HepG2 (cell line): Measurements from ENCODE around the gene NCOA4. TPM values are rescaled to one million over a fixed set of nuclear protein-coding genes. Genes with fewer than 3 reads are reported as not detected.

ENCODE experiments used
- CREB3 ChIP-seq: sonication (generic); formaldehyde crosslinking; IDR thresholded peaks from 2 replicates; pipeline ENCODE4 v1.5.0; 2020; ENCODE audit warnings: missing genetic modification reagents
- E2F1 ChIP-seq: sonication (generic); formaldehyde crosslinking; IDR thresholded peaks from 2 replicates; pipeline ENCODE4 v1.5.0; 2020; ENCODE audit warnings: missing genetic modification reagents
- EEA1 ChIP-seq: sonication (generic); formaldehyde crosslinking; IDR thresholded peaks from 2 replicates; pipeline ENCODE4 v1.5.1; 2020; ENCODE audit warnings: mild to moderate bottlenecking, missing genetic modification reagents, borderline replicate concordance
- HINFP ChIP-seq: sonication (generic); formaldehyde crosslinking; IDR thresholded peaks from 2 replicates; pipeline ENCODE4 v1.4.0; 2020; ENCODE audit warnings: low read depth, mild to moderate bottlenecking, missing genetic modification reagents
- KMT2A ChIP-seq: sonication (generic); formaldehyde crosslinking; IDR thresholded peaks from 2 replicates; pipeline ENCODE4 v1.4.0; 2020; ENCODE audit warnings: missing genetic modification reagents
- MIER3 ChIP-seq: IDR thresholded peaks from 2 replicates; pipeline ENCODE4 v1.6.1; 2016; ENCODE audit warnings: missing compliant biosample characterization, borderline replicate concordance
- MLX ChIP-seq: IDR thresholded peaks from 2 replicates; pipeline ENCODE4 v1.6.1; 2016
- NR1H2 ChIP-seq: sonication (generic); formaldehyde crosslinking; IDR thresholded peaks from 2 replicates; pipeline ENCODE4 v1.8.1; 2022; ENCODE audit warnings: low read depth, missing genetic modification reagents, borderline replicate concordance
- RELA ChIP-seq: sonication (generic); formaldehyde crosslinking; IDR thresholded peaks from 2 replicates; pipeline ENCODE4 v1.4.0; 2020; ENCODE audit warnings: missing genetic modification reagents
- SMAD3 ChIP-seq: sonication (generic); formaldehyde crosslinking; IDR thresholded peaks from 2 replicates; pipeline ENCODE4 v1.4.0; 2020; ENCODE audit warnings: missing genetic modification reagents
- TGIF2 ChIP-seq: IDR thresholded peaks from 2 replicates; pipeline ENCODE4 v1.6.1; 2016; ENCODE audit warnings: control low read depth, missing compliant biosample characterization
- ZFY ChIP-seq: sonication (generic); formaldehyde crosslinking; IDR thresholded peaks from 2 replicates; pipeline ENCODE4 v1.4.0; 2020; ENCODE audit warnings: missing genetic modification reagents
- ZKSCAN8 ChIP-seq: IDR thresholded peaks from 2 replicates; pipeline ENCODE4 v1.6.1; 2016; ENCODE audit warnings: borderline replicate concordance, missing genetic modification reagents, missing compliant biosample characterization
- ZNF619 ChIP-seq: sonication (generic); formaldehyde crosslinking; IDR thresholded peaks from 2 replicates; pipeline ENCODE4 v1.4.0; 2020; ENCODE audit warnings: mild to moderate bottlenecking, missing genetic modification reagents
- ZNF841 ChIP-seq: sonication (generic); formaldehyde crosslinking; IDR thresholded peaks from 2 replicates; pipeline ENCODE4 v1.8.1; 2023; ENCODE audit warnings: missing genetic modification reagents, borderline replicate concordance
- polyA plus RNA-seq, 8 experiments: library from polyadenylated mRNA; depleted of rRNA in 3 of 8; stranded (reverse) in 7 of 8; unstranded in 1 of 8; fragments of >200 nt; fragmentation: Illumina TruSeq in 4 of 8; extraction: Trizol in 4 of 8; gene quantifications; 2 replicates each; pipeline versions ENCODE4 v1.2.1 to v1.2.3, GENCODE V29; 2011 to 2016; ENCODE audit warnings: low read depth in 4 of 8, missing spikeins in 1 of 8, mixed read lengths in 1 of 8; ENCODE audit not compliant: insufficient read depth in 1 of 8
- total RNA-seq, 5 experiments: library from RNA; depleted of rRNA; stranded (reverse); fragments of >200 nt; fragmentation: Illumina TruSeq; extraction: Trizol; gene quantifications; 2 replicates each; pipeline ENCODE4 v1.2.3, GENCODE V29; 2016; ENCODE audit warnings: low read depth in 1 of 5

The NCOA4 gene
- total and polyA plus RNA-seq, 2 of the 13 experiments (the other 11 are each of a cell fraction or from before 2014, with no cell fraction given), result 306 to 400 TPM

GRCh38 chr10:45972106-45972812 is 58.2 kb downstream of the NCOA4 start, which contains the start of gene TIMM23 (continued):
- TF ChIP-seq E2F1 (CRISPR knock-in tag), result peak; percentile 64; the same call in 1 of the 2 replicates
- TF ChIP-seq KMT2A (CRISPR knock-in tag), result peak; percentile 91
- 0 out of 2 replicates have a peak, but pooled peaks have one; percentile 45 for TF ChIP-seq ZNF841 (CRISPR knock-in tag)
- TF ChIP-seq TGIF2 (CRISPR knock-in tag), result peak; percentile 45; the same call in 1 of the 2 replicates
- TF ChIP-seq CREB3, result peak; percentile 30; the same call in 1 of the 2 replicates
- TF ChIP-seq NR1H2 (CRISPR knock-in tag), result 0 out of 2 replicates have a peak, but pooled peaks have one; percentile 27
- TF ChIP-seq ZFY (CRISPR knock-in tag), result peak; percentile 90
- TF ChIP-seq HINFP (CRISPR knock-in tag), result peak; percentile 41; the same call in 1 of the 2 replicates
- 0 out of 2 replicates have a peak, but pooled peaks have one; percentile 25 for TF ChIP-seq ZKSCAN8 (CRISPR knock-in tag)
- peak; percentile 62; the same call in 1 of the 2 replicates for TF ChIP-seq MIER3 (CRISPR knock-in tag)
- TF ChIP-seq ZNF619 (CRISPR knock-in tag), result 0 out of 2 replicates have a peak, but pooled peaks have one; percentile 73
- 0 out of 2 replicates have a peak, but pooled peaks have one; percentile 36 for TF ChIP-seq MLX (CRISPR knock-in tag)
- TF ChIP-seq RELA (CRISPR knock-in tag), result 0 out of 2 replicates have a peak, but pooled peaks have one; percentile 46
- peak; percentile 83 for TF ChIP-seq SMAD3
- 0 out of 2 replicates have a peak, but pooled peaks have one; percentile 33 for TF ChIP-seq EEA1 (CRISPR knock-in tag)
